IPS DF 6.9 (cell line): ENCODE results near the gene AQP1.

Experiments
- DNase-seq: peaks from one replicate; pipeline ENCODE4 v3.0.0-alpha.2; 2013; ENCODE audit warnings: low read depth, low spot score
- H3K27ac ChIP-seq: one replicate; pipeline ENCODE4 v1.5.1; 2013; ENCODE audit warnings: low read length, control low read depth
- H3K27me3 ChIP-seq: 2 replicates; pipeline ENCODE4 v1.6.1; 2013; ENCODE audit warnings: mild to moderate bottlenecking, low read length; ENCODE audit not compliant: control insufficient read depth, insufficient read depth
- H3K36me3 ChIP-seq: 2 replicates; pipeline ENCODE4 v1.6.1; 2013; ENCODE audit warnings: low read length; ENCODE audit not compliant: control insufficient read depth, insufficient read depth
- H3K4me1 ChIP-seq: 2 replicates; pipeline ENCODE4 v1.6.1; 2013; ENCODE audit warnings: low read length; ENCODE audit not compliant: control insufficient read depth, insufficient read depth
- H3K4me3 ChIP-seq: 2 replicates; pipeline ENCODE4 v1.5.1; 2013; ENCODE audit warnings: mild to moderate bottlenecking, low read length
- H3K9me3 ChIP-seq: 2 replicates; pipeline ENCODE4 v1.6.1; 2013; ENCODE audit warnings: low read length, inconsistent platforms; ENCODE audit not compliant: control insufficient read depth, insufficient read depth
- WGBS: extraction: QIAGEN DNeasy Blood & Tissue Kit; methylation state at CpG from one replicate; pipeline ENCODE4 v1.1.7; 2013; ENCODE audit warnings: mixed read lengths, missing lambda C conversion rate; ENCODE audit not compliant: insufficient read length, insufficient coverage; 5-methylcytosine and 5-hydroxymethylcytosine counted together

Gene AQP1

GRCh38 chr7:30934225-30934624 lies 22.6 kb downstream of the AQP1 start:
- WGBS = no CpG with 5 or more reads among the region's 5 CpGs
- Histone ChIP-seq H3K27ac (no peak overlapping the region), H3K9me3 (no peaks in the 10 kb centered on the region; the same call in 1 of the 2 replicates), H3K4me3 (no peak overlapping the region), H3K36me3 (no peaks in the 10 kb centered on the region), H3K27me3 (no peaks in the 10 kb centered on the region), H3K4me1 (no peaks in the 10 kb centered on the region)
- no peak for DNase-seq

DNA sequence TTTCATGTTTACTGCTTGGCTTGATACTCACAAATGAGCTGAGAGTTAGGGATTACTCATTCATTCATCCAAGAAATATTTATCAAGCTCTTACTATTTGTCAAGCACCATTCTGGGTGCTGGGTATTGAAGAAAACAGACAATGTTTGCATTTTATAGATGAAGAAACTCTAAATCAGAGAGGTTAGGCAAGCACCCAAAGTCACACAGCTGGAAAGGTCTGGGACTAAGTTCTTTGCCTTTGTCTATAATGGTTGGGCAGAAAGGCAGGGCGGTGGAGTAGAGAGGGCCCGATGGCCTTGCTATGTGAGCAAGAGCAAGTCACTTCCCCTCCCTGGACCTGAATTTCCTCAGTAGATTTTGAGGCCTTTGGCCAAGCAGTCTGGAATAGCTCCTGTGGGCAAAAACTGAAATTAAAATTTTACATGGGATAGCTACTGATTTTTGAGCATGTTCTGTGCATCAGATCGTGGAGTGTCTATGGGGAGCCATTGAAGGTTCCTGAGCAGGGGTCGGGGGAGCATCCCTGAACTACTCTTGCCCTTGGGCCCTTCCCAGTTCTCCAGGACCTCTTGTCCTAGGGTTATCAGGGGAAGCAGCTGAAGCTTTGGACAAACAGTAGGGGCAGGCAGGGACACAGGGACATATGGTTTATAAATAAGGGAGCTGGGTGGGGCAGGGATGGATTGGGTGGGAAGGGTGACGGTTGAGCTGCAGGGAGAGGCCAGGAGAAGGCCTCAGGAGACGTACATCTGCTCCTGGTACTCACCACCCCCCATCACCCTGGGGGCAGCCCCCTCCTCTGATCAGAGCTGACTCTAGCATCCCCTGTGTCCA lies 23.3 kb downstream of the AQP1 start:
- no CpG with 5 or more reads among the region's 6 CpGs for WGBS
- no peaks in the 10 kb centered on the region for H3K4me1 ChIP-seq
- no peak for DNase-seq
- no peak overlapping the region for H3K27ac ChIP-seq
- H3K4me3 ChIP-seq = no peak overlapping the region
- no peaks in the 10 kb centered on the region; the same call in 1 of the 2 replicates for H3K9me3 ChIP-seq
- no peaks in the 10 kb centered on the region for H3K36me3 ChIP-seq
- no peaks in the 10 kb centered on the region for H3K27me3 ChIP-seq

- no peak overlapping the region for H3K27ac ChIP-seq
- no peak overlapping the region for H3K4me3 ChIP-seq
- H3K9me3 ChIP-seq = no peaks in the 10 kb centered on the region; the same call in 1 of the 2 replicates
- no peaks in the 10 kb centered on the region for H3K27me3 ChIP-seq
- H3K4me1 ChIP-seq = no peaks in the 10 kb centered on the region
- H3K36me3 ChIP-seq = no peaks in the 10 kb centered on the region
- no peak for DNase-seq
- no CpG with 5 or more reads among the region's 3 CpGs for WGBS
Measured at GRCh38 chr7:30935569-30935877, 23.9 kb downstream of the AQP1 start.

DNA sequence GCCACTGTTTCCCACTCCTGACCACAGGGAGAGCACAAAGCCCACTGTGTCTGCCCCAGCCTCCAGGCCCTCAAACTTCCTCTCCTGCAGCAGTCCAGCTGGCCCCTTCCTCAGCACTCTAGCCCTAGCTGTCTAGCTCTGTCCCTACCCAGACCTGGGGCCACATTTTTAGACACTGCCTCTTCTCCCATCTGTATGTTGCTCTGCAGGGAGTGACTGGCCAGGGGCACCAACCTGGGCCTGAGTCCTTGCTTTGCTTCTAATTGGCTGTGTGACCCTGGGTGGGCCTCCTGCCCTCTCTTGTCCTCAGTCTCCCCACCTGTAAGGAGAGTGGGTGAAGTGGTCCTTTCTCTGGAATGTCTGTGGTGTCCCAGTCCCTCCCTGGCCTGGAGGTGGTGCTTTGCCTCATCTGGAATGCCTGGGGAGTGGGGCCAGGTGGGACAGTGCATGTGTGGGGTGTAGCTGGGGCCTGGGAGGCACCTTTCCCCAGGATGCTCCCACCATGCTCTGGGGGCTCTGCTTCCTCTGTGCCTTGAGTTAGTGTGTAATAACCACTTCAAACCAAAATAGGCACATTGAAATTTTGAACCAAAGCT lies 25.1 kb downstream of the AQP1 start:
- Histone ChIP-seq H3K4me3 (no peak overlapping the region), H3K4me1 (no peaks in the 10 kb centered on the region), H3K9me3 (no peaks in the 10 kb centered on the region; the same call in 1 of the 2 replicates), H3K36me3 (no peaks in the 10 kb centered on the region), H3K27me3 (no peaks in the 10 kb centered on the region), H3K27ac (no peak overlapping the region)
- no peak for DNase-seq

DNA sequence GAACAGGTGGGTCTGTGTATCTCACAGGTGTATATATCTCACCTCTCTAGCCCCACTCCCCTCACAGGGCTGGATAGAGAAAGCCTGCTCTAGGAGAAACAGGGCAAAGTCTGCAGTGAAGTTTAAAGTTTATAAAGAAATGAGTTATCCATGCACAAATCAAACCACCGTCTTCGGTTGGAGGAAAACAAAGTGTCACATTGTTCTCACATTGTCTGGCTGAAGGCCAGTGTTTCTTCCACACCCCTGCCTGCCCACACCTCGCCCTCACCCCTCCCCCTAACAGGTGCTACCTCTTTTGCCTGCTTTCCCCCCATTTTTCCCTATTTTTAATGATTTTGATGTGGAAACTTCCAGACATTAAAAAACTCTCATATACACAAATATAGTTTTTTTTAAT lies 25.8 kb downstream of the AQP1 start:
- H3K9me3 ChIP-seq = no peaks in the 10 kb centered on the region; the same call in 1 of the 2 replicates
- H3K4me3 ChIP-seq = no peak overlapping the region
- no peak for DNase-seq
- H3K36me3 ChIP-seq = no peaks in the 10 kb centered on the region
- H3K27ac ChIP-seq = no peak overlapping the region
- no CpG with 5 or more reads among the region's 3 CpGs for WGBS
- no peaks in the 10 kb centered on the region for H3K27me3 ChIP-seq
- no peaks in the 10 kb centered on the region for H3K4me1 ChIP-seq

DNA sequence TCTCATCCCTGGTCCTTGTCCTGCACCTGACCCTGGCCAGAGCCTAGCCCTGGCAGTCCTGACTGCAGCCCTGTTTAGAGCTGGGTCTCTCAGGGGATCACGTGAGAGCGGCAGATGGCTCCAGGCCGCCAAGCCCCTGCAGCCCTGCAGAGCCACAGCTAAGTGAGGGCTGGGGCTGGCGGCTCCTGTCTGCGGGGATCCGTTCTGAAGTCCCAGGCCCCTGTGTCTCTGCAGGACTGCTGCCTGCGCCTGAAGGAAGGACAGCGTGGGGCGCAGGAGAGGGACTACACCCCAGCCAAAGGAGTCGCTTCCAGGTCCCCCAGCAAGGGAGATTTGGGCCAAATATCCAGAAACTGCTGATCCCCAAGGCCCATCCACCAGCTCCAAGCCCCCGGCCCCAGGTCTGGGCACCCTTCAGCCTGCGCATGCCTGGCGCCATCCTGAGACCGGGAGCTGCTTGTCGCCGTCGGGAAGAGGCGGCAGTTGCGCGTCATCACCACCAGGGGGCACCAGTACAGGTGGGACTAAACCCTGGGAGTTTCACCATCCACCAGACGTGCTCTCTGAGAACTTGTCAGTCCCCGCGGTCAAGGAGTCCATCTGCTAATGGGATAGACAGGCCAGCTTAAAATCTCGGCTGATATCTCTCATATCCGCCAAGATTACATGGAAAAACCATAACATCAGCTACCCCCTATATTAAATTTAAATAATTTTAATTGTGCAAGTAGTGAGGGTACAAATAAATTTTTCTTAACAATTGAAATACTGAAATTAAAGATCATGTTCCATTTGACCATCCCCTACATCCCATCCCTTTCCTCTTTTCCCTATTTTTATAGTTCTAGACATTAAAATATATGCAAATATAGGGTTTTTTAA lies 27.0 kb downstream of the AQP1 start:
- no peaks in the 10 kb centered on the region for H3K27me3 ChIP-seq
- no peaks in the 10 kb centered on the region; the same call in 1 of the 2 replicates for H3K9me3 ChIP-seq
- DNase-seq = peak; percentile 89
- H3K36me3 ChIP-seq = no peaks in the 10 kb centered on the region
- no peaks in the 10 kb centered on the region for H3K4me1 ChIP-seq
- no CpG with 5 or more reads among the region's 25 CpGs for WGBS
- no peak overlapping the region; the same call in 1 of the 2 replicates for H3K4me3 ChIP-seq
- H3K27ac ChIP-seq = no peak overlapping the region

- no peak for DNase-seq
- WGBS = no CpG with 5 or more reads among the region's 8 CpGs
- Histone ChIP-seq H3K9me3 (no peaks in the 10 kb centered on the region), H3K27me3 (no peaks in the 10 kb centered on the region), H3K4me3 (no peak overlapping the region), H3K27ac (no peak overlapping the region), H3K4me1 (no peaks in the 10 kb centered on the region), H3K36me3 (no peaks in the 10 kb centered on the region)
Measured at GRCh38 chr7:30941582-30942323, 30.1 kb downstream of the AQP1 start.

GRCh38 chr7:30950197-30950596 lies 38.5 kb downstream of the AQP1 start:
- Histone ChIP-seq H3K9me3 (no peaks in the 10 kb centered on the region), H3K36me3 (no peaks in the 10 kb centered on the region), H3K4me3 (no peak overlapping the region), H3K27me3 (no peaks in the 10 kb centered on the region), H3K27ac (no peak overlapping the region), H3K4me1 (no peaks in the 10 kb centered on the region)
- no peak for DNase-seq

- WGBS = no CpG with 5 or more reads among the region's 4 CpGs
- Histone ChIP-seq H3K27me3 (no peaks in the 10 kb centered on the region; the same call in 1 of the 2 replicates), H3K4me1 (no peaks in the 10 kb centered on the region), H3K4me3 (no peak overlapping the region), H3K9me3 (no peaks in the 10 kb centered on the region), H3K36me3 (no peaks in the 10 kb centered on the region), H3K27ac (no peak overlapping the region)
- no peak for DNase-seq
Measured at GRCh38 chr7:30954914-30955313, 43.3 kb downstream of the AQP1 start.

- H3K36me3 ChIP-seq = no peaks in the 10 kb centered on the region
- no CpG with 5 or more reads among the region's 1 CpG for WGBS
- no peaks in the 10 kb centered on the region for H3K9me3 ChIP-seq
- no peak overlapping the region for H3K27ac ChIP-seq
- no peaks in the 10 kb centered on the region for H3K4me1 ChIP-seq
- H3K4me3 ChIP-seq = no peak overlapping the region
- no peak for DNase-seq
- H3K27me3 ChIP-seq = no peaks in the 10 kb centered on the region; the same call in 1 of the 2 replicates
Measured at GRCh38 chr7:30956704-30957103, 45.1 kb downstream of the AQP1 start.
